Measurements from ENCODE around the gene DMKN. TPM values are rescaled to one million over a fixed set of nuclear protein-coding genes. Genes with fewer than 3 reads are reported as not detected.

DMKN gene
- total and polyA plus RNA-seq, 2 of the 8 experiments (the other 6 are each of a cell fraction or from before 2014, with no cell fraction given) = 290 to 330 TPM

- Histone ChIP-seq H3K14ac (ENCODE audit: insufficient read length) (no peak overlapping the region), H3K27me3 (replicated peaks in 1 of 4; ENCODE audit: control insufficient read depth in 3 of 4, extremely low read depth in 1 of 4, insufficient read depth in 3 of 4, low read length in 3 of 4) (no peaks in the 10 kb centered on the region), H2AFZ (ENCODE audit: low read length) (0 out of 2 replicates have a peak overlapping the region, but pooled peaks have one; percentile 0), H3K79me1 (ENCODE audit: low read depth, low read length) (no peaks in the 10 kb centered on the region), H2BK12ac (ENCODE audit: low read depth, low read length) (no peak overlapping the region), H4K20me1 (replicated peaks in 1 of 2; ENCODE audit: control insufficient read depth in 1 of 2, insufficient read depth in 2 of 2, low read length in 2 of 2) (no peaks in the 10 kb centered on the region), H4K8ac (ENCODE audit: extremely low read depth, insufficient read depth, low read length) (no peak overlapping the region), H3K18ac (ENCODE audit: extremely low read depth, low read length) (no peak overlapping the region), H3K56ac (replicated peaks; ENCODE audit: insufficient read length, low read depth, low read length) (no peak overlapping the region), H2AK5ac (ENCODE audit: low read depth, low read length) (no peak overlapping the region), H4K91ac (replicated peaks; ENCODE audit: insufficient read length, low read length) (no peak overlapping the region), H3K9me3 (ENCODE audit: insufficient read depth in 2 of 2, low read depth in 1 of 2, low read length in 1 of 2) (no peaks in the 10 kb centered on the region), H3K23me2 (ENCODE audit: low read depth, low read length) (peaks cover 1% of the 10 kb centered on the region; the same call in 1 of the 2 replicates), H3K36me3 (ENCODE audit: control insufficient read depth in 2 of 4, insufficient read depth in 4 of 4, low read length in 3 of 4) (no peaks in the 10 kb centered on the region), H3K4me1 (replicated peaks in 1 of 4; ENCODE audit: control insufficient read depth in 3 of 4, insufficient read depth in 4 of 4, low read length in 3 of 4) (no peaks in the 10 kb centered on the region), H3K4me2 (ENCODE audit: insufficient read depth in 1 of 2, low read depth in 2 of 2, low read length in 2 of 2) (no peak overlapping the region), H3K4ac (replicated peaks; ENCODE audit: insufficient read length, low read depth, low read length) (no peak overlapping the region), H3K9ac (replicated peaks in 1 of 4; ENCODE audit: extremely low read depth in 1 of 4, low read depth in 3 of 4, low read length in 3 of 4) (no peak overlapping the region), H3K4me3 (ENCODE audit: extremely low read depth in 1 of 4, insufficient read depth in 2 of 4, low read depth in 3 of 4, low read length in 4 of 4) (no peak overlapping the region), H4K5ac (ENCODE audit: insufficient read length, low read depth, low read length) (no peak overlapping the region), H3K27ac (ENCODE audit: low read depth, low read length) (no peak overlapping the region), H2BK20ac (ENCODE audit: low read length) (no peak overlapping the region), H2BK15ac (ENCODE audit: low read length) (no peak overlapping the region), H3K79me2 (ENCODE audit: control insufficient read depth in 1 of 2, insufficient read depth in 2 of 2, low read length in 2 of 2) (no peaks in the 10 kb centered on the region), H3K23ac (ENCODE audit: insufficient read length) (no peak overlapping the region), H2BK5ac (ENCODE audit: low read depth, low read length) (no peak overlapping the region), H2BK120ac (replicated peaks; ENCODE audit: low read depth, low read length) (no peak overlapping the region)
- TF ChIP-seq EP300 (IDR thresholded peaks at IDR 0.05; ENCODE audit: borderline replicate concordance in 1 of 2, low read depth in 2 of 2, low read length in 2 of 2) (no peak), CREB1 (IDR thresholded peaks at IDR 0.05) (no peak), BACH1 (IDR thresholded peaks at IDR 0.05; ENCODE audit: low read length) (no peak), RFX5 (IDR thresholded peaks at IDR 0.05; ENCODE audit: borderline replicate concordance, low read depth, low read length) (no peak)
- no peak for DNase-seq (ENCODE audit: low read depth in 1 of 2, low spot score in 2 of 2)
- ChIA-PET POLR2A (ENCODE audit: partially characterized antibody) (no interaction called here), CTCF (ENCODE audit: partially characterized antibody) (interaction anchor here (1.0 to 2.1 kb wide), 4 partner anchors 43 to 112 kb away, joined by 3 to 5 read pairs (median 4); no protein-coding TSS in a partner anchor)
- WGBS, 2 experiments (ENCODE audit: extremely low coverage in 1 of 2, insufficient coverage in 1 of 2, insufficient read length in 1 of 2, insufficient replicate concordance in 2 of 2, low coverage in 1 of 2, low lambda C conversion rate in 2 of 2, missing lambda C conversion rate in 1 of 2) = 88% methylated on average over 6 of the region's 6 CpGs; no CpG with 5 or more reads in 1 of the 2 experiments
- FAIRE-seq = no peak
Measured at GRCh38 chr19:35462476-35462953, 50.9 kb downstream of the DMKN start.

All from H1 (cell line).